HepG2 (cell line): ENCODE data around the gene ZBP1. TPM values are rescaled to one million over a fixed set of nuclear protein-coding genes. Genes with fewer than 3 reads are reported as not detected.

Experiments
- CHD2 ChIP-seq: IDR thresholded peaks from 2 replicates; pipeline ENCODE4 v1.6.1; 2011; ENCODE audit warnings: low read depth, low read length, improper control_type of control experiment
- EHMT2 ChIP-seq: fragments of 200-600 bp; sonication (generic); IDR thresholded peaks from 2 replicates; pipeline ENCODE4 v1.7.0; 2017; ENCODE audit warnings: antibody characterized with exemption, low read depth, low read length, borderline replicate concordance
- ELF4 ChIP-seq: sonication (generic); formaldehyde crosslinking; IDR thresholded peaks from 2 replicates; pipeline ENCODE4 v1.5.0; 2020; ENCODE audit warnings: missing genetic modification reagents, mild to moderate bottlenecking, moderate library complexity, borderline replicate concordance
- HNRNPUL1 ChIP-seq: fragments of 200-400 bp; formaldehyde crosslinking; IDR thresholded peaks from 2 replicates; pipeline ENCODE4 v1.6.1; 2017; ENCODE audit warnings: low read depth, mild to moderate bottlenecking, low read length, moderate library complexity
- MIER3 ChIP-seq: IDR thresholded peaks from 2 replicates; pipeline ENCODE4 v1.6.1; 2016; ENCODE audit warnings: missing compliant biosample characterization, borderline replicate concordance
- NFIB ChIP-seq: sonication (generic); formaldehyde crosslinking; IDR thresholded peaks from 2 replicates; pipeline ENCODE4 v1.9.0; 2021; ENCODE audit warnings: missing genetic modification reagents, mild to moderate bottlenecking, borderline replicate concordance
- PHF5A ChIP-seq: IDR thresholded peaks from one replicate; pipeline ENCODE4 v1.6.1; 2018; ENCODE audit warnings: low read depth, missing genetic modification reagents; ENCODE audit not compliant: unreplicated experiment
- PLRG1 ChIP-seq: fragments of 450-650 bp; conservative IDR thresholded peaks from 2 replicates; pipeline ENCODE4 v1.6.1; 2016
- RARA ChIP-seq: IDR thresholded peaks from 2 replicates; pipeline ENCODE4 v1.6.1; 2016; ENCODE audit warnings: missing genetic modification reagents, missing compliant biosample characterization
- TEAD3 ChIP-seq: optimal IDR thresholded peaks from 2 replicates; pipeline ENCODE3; 2016; ENCODE audit warnings: borderline replicate concordance
- ZBTB2 ChIP-seq: sonication (generic); formaldehyde crosslinking; IDR thresholded peaks from 2 replicates; pipeline ENCODE4 v1.8.0; 2022; ENCODE audit warnings: low read depth, missing genetic modification reagents
- ZBTB44 ChIP-seq: sonication (generic); formaldehyde crosslinking; IDR thresholded peaks from 2 replicates; pipeline ENCODE4 v1.4.0; 2020; ENCODE audit warnings: missing genetic modification reagents
- ZBTB7A ChIP-seq: sonication (generic); formaldehyde crosslinking; IDR thresholded peaks from 2 replicates; pipeline ENCODE4 v1.8.0; 2022; ENCODE audit warnings: mild to moderate bottlenecking, missing genetic modification reagents
- ZFP36L1 ChIP-seq: sonication (generic); formaldehyde crosslinking; IDR thresholded peaks from 2 replicates; pipeline ENCODE4 v1.8.0; 2022; ENCODE audit warnings: mild to moderate bottlenecking, missing genetic modification reagents, moderate library complexity
- ZNF232 ChIP-seq: sonication (generic); formaldehyde crosslinking; IDR thresholded peaks from 2 replicates; pipeline ENCODE4 v1.4.0; 2020; ENCODE audit warnings: missing genetic modification reagents, borderline replicate concordance
- ZNF276 ChIP-seq: sonication (generic); formaldehyde crosslinking; IDR thresholded peaks from 2 replicates; pipeline ENCODE4 v1.4.0; 2020; ENCODE audit warnings: mild to moderate bottlenecking, low read depth, missing genetic modification reagents
- ZNF337 ChIP-seq: sonication (generic); formaldehyde crosslinking; IDR thresholded peaks from 2 replicates; pipeline ENCODE4 v1.5.1; 2020; ENCODE audit warnings: missing genetic modification reagents, low read depth, mild to moderate bottlenecking, borderline replicate concordance
- ZNF576 ChIP-seq: sonication (generic); formaldehyde crosslinking; IDR thresholded peaks from 2 replicates; pipeline ENCODE4 v1.4.0; 2020; ENCODE audit warnings: mild to moderate bottlenecking, missing genetic modification reagents
- ZNF781 ChIP-seq: sonication (generic); formaldehyde crosslinking; IDR thresholded peaks from 2 replicates; pipeline ENCODE4 v1.5.1; 2020; ENCODE audit warnings: borderline replicate concordance, mild to moderate bottlenecking, missing genetic modification reagents; ENCODE audit errors: not compliant biosample characterization
- ZNF850 ChIP-seq: sonication (generic); formaldehyde crosslinking; conservative IDR thresholded peaks from 2 replicates; pipeline ENCODE4 v1.9.0; 2021; ENCODE audit warnings: mild to moderate bottlenecking, missing genetic modification reagents
- ZXDC ChIP-seq: sonication (generic); formaldehyde crosslinking; IDR thresholded peaks from 2 replicates; pipeline ENCODE4 v1.5.0; 2020; ENCODE audit warnings: mild to moderate bottlenecking, missing genetic modification reagents
- polyA plus RNA-seq, 8 experiments: library from polyadenylated mRNA; depleted of rRNA in 3 of 8; stranded (reverse) in 7 of 8; unstranded in 1 of 8; fragments of >200 nt; fragmentation: Illumina TruSeq in 4 of 8; extraction: Trizol in 4 of 8; gene quantifications; 2 replicates each; pipeline versions ENCODE4 v1.2.1 to v1.2.3, GENCODE V29; 2011 to 2016; ENCODE audit warnings: low read depth in 4 of 8, missing spikeins in 1 of 8, mixed read lengths in 1 of 8; ENCODE audit not compliant: insufficient read depth in 1 of 8
- total RNA-seq, 5 experiments: library from RNA; depleted of rRNA; stranded (reverse); fragments of >200 nt; fragmentation: Illumina TruSeq; extraction: Trizol; gene quantifications; 2 replicates each; pipeline ENCODE4 v1.2.3, GENCODE V29; 2016; ENCODE audit warnings: low read depth in 1 of 5

ZBP1 gene
- total and polyA plus RNA-seq, 2 of the 13 experiments (the other 11 are each of a cell fraction or from before 2014, with no cell fraction given) = not detected

- TF ChIP-seq ZNF276 (no peak), ZNF232 (CRISPR knock-in tag) (peak; percentile 73; the same call in 1 of the 2 replicates), ZNF781 (CRISPR knock-in tag) (no peak), HNRNPUL1 (no peak), PLRG1 (no peak), ZNF576 (no peak), ZXDC (no peak), ZNF337 (no peak), CHD2 (no peak), NFIB (CRISPR knock-in tag) (no peak), ZNF850 (0 out of 2 replicates have a peak, but pooled peaks have one; percentile 69), PHF5A (CRISPR knock-in tag) (no peak), ELF4 (CRISPR knock-in tag) (no peak), ZFP36L1 (CRISPR knock-in tag) (0 out of 2 replicates have a peak, but pooled peaks have one; percentile 68), ZBTB2 (CRISPR knock-in tag) (no peak), MIER3 (CRISPR knock-in tag) (no peak), EHMT2 (no peak), ZBTB44 (CRISPR knock-in tag) (no peak), TEAD3 (CRISPR knock-in tag) (no peak), RARA (peak; percentile 22; the same call in 1 of the 2 replicates), ZBTB7A (CRISPR knock-in tag) (peak; percentile 94)
These were observed 25.9 kb downstream of the ZBP1 start (continued) for GRCh38 chr20:57594092-57594951.
